Dendritic cell treated with granulocyte-macrophage colony-stimulating factor and Interleukin-4, amounts not matched to agents 40 ng/mL and 50 ng/mL, for 4 days (primary cell): Measurements from ENCODE around the gene PEG3.

ENCODE experiments used
- H3K27ac Mint-ChIP-seq: one replicate; pipeline ENCODE4 v1.8.0; 2022; ENCODE audit warnings: mild to moderate bottlenecking, mixed read lengths
- H3K27me3 Mint-ChIP-seq: one replicate; pipeline ENCODE4 v1.8.0; 2022; ENCODE audit warnings: mild to moderate bottlenecking, mixed read lengths
- H3K36me3 Mint-ChIP-seq: one replicate; pipeline ENCODE4 v1.8.0; 2022; ENCODE audit warnings: low read depth, mixed read lengths
- H3K4me1 Mint-ChIP-seq: one replicate; pipeline ENCODE4 v1.8.0; 2022; ENCODE audit warnings: low read depth, mixed read lengths
- H3K4me3 Mint-ChIP-seq: one replicate; pipeline ENCODE4 v1.8.0; 2022; ENCODE audit warnings: mild to moderate bottlenecking, moderate library complexity, mixed read lengths
- H3K9me3 Mint-ChIP-seq: one replicate; pipeline ENCODE4 v1.8.0; 2022; ENCODE audit warnings: mixed read lengths
- intact Hi-C: fragments of 100-400 bp; cut with micrococcal nuclease; formaldehyde crosslinking; loops from one replicate; pipeline ENCODE4 v1.15.0; 2022

Gene PEG3

GRCh38 chr19:56834564-56835375 is 5.8 kb downstream of the PEG3 start:
- H3K9me3 Mint-ChIP-seq = peaks cover 67% of the 10 kb centered on the region
- H3K27ac Mint-ChIP-seq = no peak overlapping the region
- H3K36me3 Mint-ChIP-seq = peaks cover 8% of the 10 kb centered on the region
- peaks cover 7% of the 10 kb centered on the region for H3K27me3 Mint-ChIP-seq
- intact Hi-C loops = no loop called here
- no peak overlapping the region for H3K4me3 Mint-ChIP-seq
- peaks cover 11% of the 10 kb centered on the region for H3K4me1 Mint-ChIP-seq

GRCh38 chr19:56832352-56832928 is 8.1 kb downstream of the PEG3 start:
- no peaks in the 10 kb centered on the region for H3K27me3 Mint-ChIP-seq
- no peak overlapping the region for H3K4me3 Mint-ChIP-seq
- H3K4me1 Mint-ChIP-seq = peaks cover 4% of the 10 kb centered on the region
- peaks cover 56% of the 10 kb centered on the region for H3K9me3 Mint-ChIP-seq
- intact Hi-C loops = no loop called here
- H3K36me3 Mint-ChIP-seq = no peaks in the 10 kb centered on the region
- H3K27ac Mint-ChIP-seq = no peak overlapping the region

- H3K27me3 Mint-ChIP-seq = no peaks in the 10 kb centered on the region
- H3K36me3 Mint-ChIP-seq = no peaks in the 10 kb centered on the region
- peaks cover 59% of the 10 kb centered on the region for H3K9me3 Mint-ChIP-seq
- no peaks in the 10 kb centered on the region for H3K4me1 Mint-ChIP-seq
- intact Hi-C loops = no loop called here
- no peak overlapping the region for H3K4me3 Mint-ChIP-seq
- no peak overlapping the region for H3K27ac Mint-ChIP-seq
These were observed 9.3 kb downstream of the PEG3 start for GRCh38 chr19:56831255-56831654.

- no peak overlapping the region for H3K27ac Mint-ChIP-seq
- peaks cover 60% of the 10 kb centered on the region for H3K9me3 Mint-ChIP-seq
- no peak overlapping the region for H3K4me3 Mint-ChIP-seq
- H3K36me3 Mint-ChIP-seq = no peaks in the 10 kb centered on the region
- intact Hi-C loops = no loop called here
- no peaks in the 10 kb centered on the region for H3K27me3 Mint-ChIP-seq
- H3K4me1 Mint-ChIP-seq = no peaks in the 10 kb centered on the region
These were observed 10.9 kb downstream of the PEG3 start for GRCh38 chr19:56829596-56829995.

- peaks cover 66% of the 10 kb centered on the region for H3K9me3 Mint-ChIP-seq
- H3K4me1 Mint-ChIP-seq = no peaks in the 10 kb centered on the region
- intact Hi-C loops = no loop called here
- no peaks in the 10 kb centered on the region for H3K36me3 Mint-ChIP-seq
- H3K27me3 Mint-ChIP-seq = no peaks in the 10 kb centered on the region
- H3K27ac Mint-ChIP-seq = no peak overlapping the region
- no peak overlapping the region for H3K4me3 Mint-ChIP-seq
These were observed 12.8 kb downstream of the PEG3 start for GRCh38 chr19:56827708-56828107.

- no peaks in the 10 kb centered on the region for H3K36me3 Mint-ChIP-seq
- no peaks in the 10 kb centered on the region for H3K27me3 Mint-ChIP-seq
- H3K4me3 Mint-ChIP-seq = no peak overlapping the region
- H3K27ac Mint-ChIP-seq = no peak overlapping the region
- no peaks in the 10 kb centered on the region for H3K4me1 Mint-ChIP-seq
- intact Hi-C loops = no loop called here
- H3K9me3 Mint-ChIP-seq = peaks cover 94% of the 10 kb centered on the region
These were observed 16.6 kb downstream of the PEG3 start for GRCh38 chr19:56823956-56824355.

GRCh38 chr19:56823417-56823816 is 17.1 kb downstream of the PEG3 start:
- Mint-ChIP-seq H3K27me3 (no peaks in the 10 kb centered on the region), H3K27ac (no peak overlapping the region), H3K9me3 (peaks cover 97% of the 10 kb centered on the region)

GRCh38 chr19:56822755-56823154 is 17.8 kb downstream of the PEG3 start:
- Mint-ChIP-seq H3K4me3 (no peak overlapping the region), H3K36me3 (no peaks in the 10 kb centered on the region), H3K27me3 (no peaks in the 10 kb centered on the region), H3K9me3 (peaks cover 97% of the 10 kb centered on the region), H3K4me1 (no peaks in the 10 kb centered on the region), H3K27ac (no peak overlapping the region)
- intact Hi-C loops = no loop called here

More at GRCh38 chr19:56823417-56823816, 17.1 kb downstream of the PEG3 start:
- Mint-ChIP-seq H3K4me3 (no peak overlapping the region), H3K36me3 (no peaks in the 10 kb centered on the region), H3K4me1 (no peaks in the 10 kb centered on the region)
- intact Hi-C loops = no loop called here

- intact Hi-C loops = no loop called here
- peaks cover 98% of the 10 kb centered on the region for H3K9me3 Mint-ChIP-seq
- no peaks in the 10 kb centered on the region for H3K27me3 Mint-ChIP-seq
- no peak overlapping the region for H3K27ac Mint-ChIP-seq
- no peak overlapping the region for H3K4me3 Mint-ChIP-seq
- H3K4me1 Mint-ChIP-seq = no peaks in the 10 kb centered on the region
- H3K36me3 Mint-ChIP-seq = no peaks in the 10 kb centered on the region
These were observed 18.9 kb downstream of the PEG3 start for GRCh38 chr19:56821675-56822074.

- Mint-ChIP-seq H3K36me3 (no peaks in the 10 kb centered on the region), H3K27ac (no peak overlapping the region), H3K9me3 (peaks cover 98% of the 10 kb centered on the region), H3K27me3 (no peaks in the 10 kb centered on the region), H3K4me3 (no peak overlapping the region), H3K4me1 (no peaks in the 10 kb centered on the region)
- intact Hi-C loops = no loop called here
These were observed 19.3 kb downstream of the PEG3 start for GRCh38 chr19:56821209-56821608.

GRCh38 chr19:56819166-56819565 is 21.4 kb downstream of the PEG3 start:
- H3K4me1 Mint-ChIP-seq = no peaks in the 10 kb centered on the region
- H3K36me3 Mint-ChIP-seq = no peaks in the 10 kb centered on the region

GRCh38 chr19:56814656-56815055 is 25.9 kb downstream of the PEG3 start:
- Mint-ChIP-seq H3K4me1 (no peaks in the 10 kb centered on the region), H3K9me3 (peaks cover 83% of the 10 kb centered on the region), H3K36me3 (no peaks in the 10 kb centered on the region), H3K4me3 (no peak overlapping the region), H3K27me3 (no peaks in the 10 kb centered on the region), H3K27ac (no peak overlapping the region)
- intact Hi-C loops = no loop called here

More at GRCh38 chr19:56819166-56819565, 21.4 kb downstream of the PEG3 start:
- Mint-ChIP-seq H3K9me3 (peaks cover 98% of the 10 kb centered on the region), H3K4me3 (no peak overlapping the region), H3K27ac (no peak overlapping the region), H3K27me3 (no peaks in the 10 kb centered on the region)
- intact Hi-C loops = no loop called here

GRCh38 chr19:56813531-56813930 is 27.0 kb downstream of the PEG3 start:
- no peaks in the 10 kb centered on the region for H3K4me1 Mint-ChIP-seq
- intact Hi-C loops = no loop called here
- H3K27me3 Mint-ChIP-seq = no peaks in the 10 kb centered on the region
- H3K36me3 Mint-ChIP-seq = no peaks in the 10 kb centered on the region
- H3K9me3 Mint-ChIP-seq = peaks cover 83% of the 10 kb centered on the region
- H3K4me3 Mint-ChIP-seq = no peak overlapping the region
- H3K27ac Mint-ChIP-seq = no peak overlapping the region

GRCh38 chr19:56811480-56811879 is 29.0 kb downstream of the PEG3 start:
- H3K4me1 Mint-ChIP-seq = no peaks in the 10 kb centered on the region
- no peak overlapping the region for H3K4me3 Mint-ChIP-seq
- no peaks in the 10 kb centered on the region for H3K27me3 Mint-ChIP-seq
- no peaks in the 10 kb centered on the region for H3K36me3 Mint-ChIP-seq
- no peak overlapping the region for H3K27ac Mint-ChIP-seq
- intact Hi-C loops = no loop called here
- peaks cover 83% of the 10 kb centered on the region for H3K9me3 Mint-ChIP-seq

GRCh38 chr19:56810260-56810659 is 30.3 kb downstream of the PEG3 start:
- H3K27me3 Mint-ChIP-seq = no peaks in the 10 kb centered on the region
- H3K36me3 Mint-ChIP-seq = no peaks in the 10 kb centered on the region
- intact Hi-C loops = no loop called here
- H3K9me3 Mint-ChIP-seq = peaks cover 83% of the 10 kb centered on the region
- H3K27ac Mint-ChIP-seq = no peak overlapping the region
- no peaks in the 10 kb centered on the region for H3K4me1 Mint-ChIP-seq
- H3K4me3 Mint-ChIP-seq = no peak overlapping the region
